ENCODE results near the gene TMEM258. TPM values are rescaled to one million over a fixed set of nuclear protein-coding genes. Genes with fewer than 3 reads are reported as not detected.

TMEM258 gene
- total and polyA plus RNA-seq, 9 of the 15 experiments (the other 6 are each of a cell fraction or from before 2014, with no cell fraction given): 97.2 to 856 (median 231) TPM

GRCh38 chr11:61793083-61793828 is 857 bp upstream of the TMEM258 start:
- H3K36me3 ChIP-seq (ENCODE audit: control insufficient read depth, insufficient read depth, low read length): peaks cover 71% of the 10 kb centered on the region
- peak overlapping the region; percentile 97 for H3K4me2 ChIP-seq (ENCODE audit: insufficient read depth, low read length)
- peak overlapping the region; percentile 100 for H3K27ac ChIP-seq (ENCODE audit: extremely low read depth, low read depth, low read length)
- CTCF ChIA-PET (ENCODE audit: low intra/inter-chr PET ratio): no interaction called here
- H3K9me3 ChIP-seq (replicated peaks; ENCODE audit: control insufficient read depth, insufficient read depth, low read depth, low read length): no peaks in the 10 kb centered on the region
- H3K9ac ChIP-seq (ENCODE audit: insufficient read depth in 1 of 2, low read depth in 2 of 2, low read length in 2 of 2): peak overlapping the region; percentile 100
- H4K20me1 ChIP-seq (replicated peaks; ENCODE audit: control insufficient read depth, insufficient read depth, low read length): no peaks in the 10 kb centered on the region; the same call in 1 of the 2 replicates
- peak overlapping the region; percentile 83 for H3K4me3 ChIP-seq
- intact Hi-C loops (cut with micrococcal nuclease) (no loop called here), in situ Hi-C loops (cut with MboI) (loop anchor here (5.0 kb wide), 1 partner anchor 46 kb away; no protein-coding TSS in a partner anchor)
- TSS peak; percentile 60 for BruUV-seq (replicated peaks)
- peaks cover 83% of the 10 kb centered on the region for H3K79me2 ChIP-seq (ENCODE audit: control insufficient read depth, insufficient read depth, low read length)
- DNase-seq (ENCODE audit: extremely low read depth in 1 of 4, low spot score in 3 of 4): peak in 1 of 4 experiments; percentile 43
- WGBS (ENCODE audit: insufficient coverage, low coverage, missing lambda C conversion rate): under 1% methylated on average over 29 of the region's 29 CpGs
- peak; percentile 58 for ATAC-seq
- H3K27me3 ChIP-seq (ENCODE audit: control insufficient read depth in 2 of 2, insufficient read depth in 2 of 2, low read length in 2 of 2): no peaks in the 10 kb centered on the region
- no peak for FAIRE-seq
- POLR2A ChIA-PET: interaction anchor here (0.6 to 3.0 kb wide), 30 partner anchors 9 to 343 kb away, joined by 3 to 23 read pairs (median 5); partner anchors contain the start of genes BEST1, FADS1, FADS3 and FTH1
- peak overlapping the region; percentile 99 for H2AFZ ChIP-seq (ENCODE audit: low read depth, low read length)
- no peaks in the 10 kb centered on the region for H3K9me1 ChIP-seq (ENCODE audit: control insufficient read depth, insufficient read depth, low read length)
- peaks cover 19 to 23% of the 10 kb centered on the region in 2 experiments; a peak in 4 of 5 replicates for H3K4me1 ChIP-seq (replicated peaks in 1 of 2; ENCODE audit: control insufficient read depth in 2 of 2, insufficient read depth in 2 of 2, low read length in 2 of 2)
- TF ChIP-seq TEAD1 (CRISPR knock-in tag; IDR thresholded peaks at IDR 0.05): no peak; a peak in 1 of 4 replicates
- no peak for TF ChIP-seq SREBF1 (IDR thresholded peaks at IDR 0.05; ENCODE audit: borderline replicate concordance, low read depth, low read length)
- TF ChIP-seq NBN (IDR thresholded peaks at IDR 0.05; ENCODE audit: low read depth): no peak
- no peak for TF ChIP-seq DMBX1 (CRISPR knock-in tag; IDR thresholded peaks at IDR 0.05; ENCODE audit: borderline replicate concordance)
- 0 out of 2 replicates have a peak, but pooled peaks have one; percentile 20 for TF ChIP-seq MGA (IDR thresholded peaks at IDR 0.05)
- no peak for TF ChIP-seq HLTF (IDR thresholded peaks at IDR 0.05)
- TF ChIP-seq TAF7 (tag; IDR thresholded peaks at IDR 0.05): no peak
- no peak for TF ChIP-seq ARNT (IDR thresholded peaks at IDR 0.05)
- TF ChIP-seq STAG1 (CRISPR knock-in tag; IDR thresholded peaks at IDR 0.05; ENCODE audit: borderline replicate concordance): no peak
- TF ChIP-seq EGR1 (conservative IDR thresholded peaks at IDR 0.05): no peak
- TF ChIP-seq ZNF197 (CRISPR knock-in tag; IDR thresholded peaks at IDR 0.05; ENCODE audit: low read depth): no peak

Data from K562 (cell line).